B cell (primary cell): ENCODE measurements around the gene GRK6.

ENCODE experiments used
- CTCF ChIP-seq: fragments of 200-600 bp; IDR thresholded peaks from one replicate; pipeline ENCODE4 v1.8.0; 2022; ENCODE audit warnings: antibody characterized with exemption, mild to moderate bottlenecking
- EZH2 ChIP-seq: IDR thresholded peaks from 2 replicates; pipeline ENCODE4 v1.6.1; 2012; ENCODE audit warnings: borderline replicate concordance, low read depth, mild to moderate bottlenecking, moderate library complexity, low read length; ENCODE audit not compliant: insufficient read depth, poor library complexity, severe bottlenecking

DNA sequence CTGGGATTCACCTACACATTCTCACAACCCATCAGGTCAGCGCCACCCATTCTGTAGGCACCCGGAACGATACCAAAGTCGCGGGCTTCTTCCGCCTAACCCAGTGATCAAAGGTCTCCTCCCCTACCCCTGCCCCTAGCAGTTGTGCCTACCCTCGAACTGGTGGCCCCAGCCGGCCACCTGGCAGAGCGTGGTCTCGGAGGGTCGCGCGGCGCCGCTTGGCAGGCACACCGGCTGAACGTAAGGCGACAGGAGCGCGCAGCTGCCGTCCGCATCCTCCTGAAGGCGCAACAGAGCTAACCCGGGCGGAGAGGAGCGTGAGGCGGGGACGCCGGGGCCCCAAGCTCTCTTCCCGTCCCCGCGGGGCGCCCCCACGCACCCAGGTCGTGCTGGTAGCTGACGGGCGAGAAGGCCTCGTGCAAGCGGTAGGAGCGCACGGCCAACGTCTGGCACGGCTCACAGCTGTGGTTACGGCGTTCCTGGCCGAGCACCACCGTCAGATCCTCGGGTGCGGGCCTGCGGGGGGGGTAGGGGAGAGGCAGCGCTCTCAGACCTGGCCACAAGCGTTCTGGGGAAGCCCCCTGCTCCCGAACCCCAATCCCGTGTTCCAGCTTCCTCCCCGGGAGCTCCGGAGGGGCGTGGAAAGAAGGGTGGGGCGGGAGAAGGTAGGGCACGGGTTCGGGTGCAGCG, 23.2 kb upstream of the GRK6 start:
- TF ChIP-seq CTCF (no peak), EZH2 (no peak)
